Stimulated activated naive B cell treated with anti-CD40 and anti-IgM and Interleukin-4, amounts not matched to agents 10 μg/mL and 1 μg/mL and 100 μg/mL, for 72 hours (primary cell): ENCODE data around the gene ATP6V1E1.
A peak's percentile ranks its signal among the peaks of the same experiment; 100 is the strongest.

Experiments
- ATAC-seq, 2 donors: fragments of 150-1000 bp; cut with Tn5 transposase; replicated peaks; 2 replicates each; pipeline ENCODE4 v1.10.0; 2021; ENCODE audit warnings: moderate library complexity in 1 of 2
- DNase-seq: peaks from one replicate; pipeline ENCODE4 v3.0.0; 2021
- H3K27ac Mint-ChIP-seq: one replicate; pipeline ENCODE4 v1.8.0; 2022; ENCODE audit warnings: mild to moderate bottlenecking, mixed read lengths
- H3K27me3 Mint-ChIP-seq, 2 donors: one replicate each; pipeline ENCODE4 v1.8.0; 2022; ENCODE audit warnings: mixed read lengths in 2 of 2
- H3K36me3 Mint-ChIP-seq, 2 donors: one replicate each; pipeline ENCODE4 v1.8.0; 2022; ENCODE audit warnings: mixed read lengths in 2 of 2, mild to moderate bottlenecking in 1 of 2
- H3K4me1 Mint-ChIP-seq, 2 donors: one replicate each; pipeline ENCODE4 v1.8.0; 2022; ENCODE audit warnings: mixed read lengths in 2 of 2, mild to moderate bottlenecking in 1 of 2
- H3K4me3 Mint-ChIP-seq, 2 donors: one replicate each; pipeline ENCODE4 v1.8.0; 2022; ENCODE audit warnings: mild to moderate bottlenecking in 2 of 2, mixed read lengths in 2 of 2, moderate library complexity in 1 of 2
- H3K9me3 Mint-ChIP-seq, 2 donors: one replicate each; pipeline ENCODE4 v1.8.0; 2022; ENCODE audit warnings: mixed read lengths in 2 of 2, mild to moderate bottlenecking in 1 of 2

The ATP6V1E1 gene

DNA sequence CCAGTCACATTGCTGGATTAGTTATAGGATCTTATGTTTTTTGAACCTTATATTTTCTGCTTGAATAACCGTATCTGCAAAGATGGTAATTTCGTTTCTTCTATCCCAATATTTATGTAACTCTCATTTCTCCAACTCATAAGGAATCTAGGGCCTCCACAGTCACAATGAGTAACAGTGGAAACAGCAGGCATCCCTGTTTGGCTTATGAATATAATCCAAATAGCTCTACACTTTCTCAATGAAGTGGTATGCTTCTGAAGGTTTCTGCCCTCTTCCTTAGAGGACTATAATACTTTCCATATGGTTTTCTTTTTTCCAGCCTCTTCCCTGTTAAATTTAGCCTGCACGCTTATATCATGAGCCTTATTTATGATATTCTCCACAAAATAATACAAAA is 16.5 kb downstream of the ATP6V1E1 start:
- Mint-ChIP-seq H3K27ac (no peak overlapping the region), H3K36me3 (peaks cover 19 to 46% of the 10 kb centered on the region in 2 donors)

DNA sequence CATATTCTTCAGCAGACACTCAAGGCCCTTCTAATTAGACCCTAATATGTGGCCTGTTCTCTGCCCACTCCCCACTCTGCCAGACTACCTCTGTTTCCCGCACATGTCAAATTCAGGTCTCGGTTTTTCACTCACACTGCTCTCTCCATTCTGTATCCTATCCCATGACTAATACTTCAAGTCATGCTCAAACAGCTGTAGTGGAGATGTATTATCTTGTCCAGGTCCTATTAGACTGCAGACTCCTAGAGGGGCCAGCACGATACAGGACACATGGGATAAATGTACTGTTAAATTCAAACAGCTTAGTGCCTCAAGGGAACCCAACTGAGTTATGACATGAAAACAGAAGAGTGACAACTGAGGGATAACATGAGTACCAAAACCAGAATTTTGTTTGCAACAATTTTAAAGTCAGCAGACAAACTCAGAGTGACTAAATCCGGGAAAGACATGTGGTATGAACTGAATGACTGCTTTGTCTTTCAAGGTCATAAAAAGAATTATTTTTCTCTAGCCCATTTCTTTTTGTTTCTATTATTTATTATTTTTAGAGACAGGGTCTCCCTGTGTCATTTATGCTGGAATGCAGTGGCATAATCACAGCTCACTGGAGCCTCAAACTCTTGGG is 20.5 kb downstream of the ATP6V1E1 start:
- ATAC-seq: no peak
- Mint-ChIP-seq H3K9me3 (no peaks in the 10 kb centered on the region), H3K27me3 (no peaks in the 10 kb centered on the region), H3K27ac (no peak overlapping the region), H3K4me3 (no peak overlapping the region), H3K36me3 (peaks cover 13 to 36% of the 10 kb centered on the region in 2 donors), H3K4me1 (no peaks in the 10 kb centered on the region)
- DNase-seq: no peak

More for the DNA sequence above, 16.5 kb downstream of the ATP6V1E1 start:
- Mint-ChIP-seq H3K4me3 (no peak overlapping the region), H3K9me3 (no peaks in the 10 kb centered on the region), H3K4me1 (no peaks in the 10 kb centered on the region), H3K27me3 (no peaks in the 10 kb centered on the region)
- no peak for ATAC-seq
- DNase-seq: no peak

DNA sequence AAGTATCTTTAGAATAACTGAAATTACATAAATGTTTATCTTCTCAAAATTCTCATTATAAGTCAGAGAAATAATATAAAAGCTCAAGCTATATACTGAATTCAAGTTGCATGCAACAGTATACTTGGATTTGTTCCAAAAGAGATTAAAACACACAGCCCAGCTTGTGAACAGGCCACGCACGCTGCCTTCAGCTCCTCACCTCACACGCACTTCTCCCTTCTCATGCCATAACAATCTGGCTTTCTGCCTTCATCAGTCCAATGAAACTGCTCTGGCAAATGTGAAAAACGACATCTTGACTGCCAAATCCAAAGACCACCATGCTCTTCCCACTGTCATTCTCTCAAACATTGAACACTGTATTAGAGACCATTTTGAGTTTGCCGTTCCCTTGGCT is 22.1 kb downstream of the ATP6V1E1 start:
- Mint-ChIP-seq H3K4me1 (no peaks in the 10 kb centered on the region), H3K36me3 (peaks cover 10 to 23% of the 10 kb centered on the region in 2 donors), H3K27ac (no peak overlapping the region), H3K4me3 (no peak overlapping the region), H3K27me3 (no peaks in the 10 kb centered on the region), H3K9me3 (no peaks in the 10 kb centered on the region)
- no peak for ATAC-seq
- no peak for DNase-seq

DNA sequence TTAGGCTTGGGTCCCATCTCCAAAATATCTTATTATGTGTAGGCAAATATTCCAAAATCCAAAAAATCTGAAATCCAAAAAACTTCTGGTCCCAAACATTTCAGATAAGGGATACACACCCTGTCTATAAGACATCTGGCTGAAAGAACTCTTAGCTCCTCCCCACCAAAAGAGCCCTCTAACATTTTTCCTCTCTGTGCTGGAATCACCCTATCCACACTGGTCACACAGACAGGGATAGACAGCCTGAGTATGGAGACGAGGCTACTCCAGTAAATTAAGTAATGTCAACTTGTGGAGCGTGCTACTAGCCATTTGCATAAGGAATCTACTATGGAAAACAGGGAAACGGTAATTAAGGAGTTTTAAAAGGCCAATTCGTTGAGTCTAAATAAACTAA is 24.9 kb downstream of the ATP6V1E1 start:
- Mint-ChIP-seq H3K9me3 (no peaks in the 10 kb centered on the region), H3K4me1 (no peaks in the 10 kb centered on the region), H3K27ac (no peak overlapping the region), H3K36me3 (peaks cover 21 to 32% of the 10 kb centered on the region in 2 donors), H3K4me3 (no peak overlapping the region), H3K27me3 (no peaks in the 10 kb centered on the region)
- ATAC-seq (no peak), DNase-seq (no peak)

DNA sequence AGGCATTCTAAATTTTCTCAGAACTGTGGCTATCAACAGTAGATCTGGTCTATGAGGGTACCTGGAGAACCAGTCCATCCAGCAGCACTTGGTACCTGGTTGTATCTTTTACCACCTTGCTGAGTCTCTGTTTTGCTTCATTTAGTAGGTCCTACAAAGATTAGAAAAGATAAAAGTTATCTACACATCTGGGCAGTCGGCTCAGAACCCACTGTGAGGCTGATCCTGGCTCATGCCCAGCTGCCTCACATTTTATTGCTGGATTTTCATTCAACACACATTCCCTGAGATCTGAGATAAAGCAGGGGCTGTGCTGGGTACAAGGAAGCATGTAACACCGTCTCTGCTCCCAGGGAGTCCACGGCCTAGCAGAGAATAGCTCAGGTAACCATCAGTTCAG is 27.5 kb downstream of the ATP6V1E1 start:
- Mint-ChIP-seq H3K27me3 (no peaks in the 10 kb centered on the region), H3K9me3 (peaks cover 0 to 2% of the 10 kb centered on the region in 2 donors), H3K4me1 (peaks cover 6 to 8% of the 10 kb centered on the region in 2 donors), H3K27ac (no peak overlapping the region), H3K36me3 (peaks cover 42 to 54% of the 10 kb centered on the region in 2 donors), H3K4me3 (no peak overlapping the region)
- DNase-seq (no peak), ATAC-seq (no peak)

DNA sequence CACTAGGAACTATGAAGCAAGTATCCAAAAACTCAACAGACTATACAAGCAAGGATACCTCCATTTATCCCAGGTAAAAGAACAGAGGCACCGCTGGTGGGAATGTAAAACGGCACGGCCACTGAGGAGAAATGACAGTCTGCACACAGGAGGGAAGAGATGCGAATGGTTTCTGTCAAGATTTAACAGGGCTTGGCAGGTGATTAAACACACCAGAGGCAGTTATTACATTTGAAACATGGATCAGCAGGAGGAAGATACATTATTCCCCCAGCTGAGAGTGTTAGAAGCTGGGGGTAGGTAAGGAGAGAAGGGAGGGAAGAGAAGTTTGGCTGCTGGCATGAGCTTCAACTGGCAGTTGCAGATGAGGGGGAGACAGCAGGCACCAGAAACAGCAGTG is 30.2 kb downstream of the ATP6V1E1 start:
- DNase-seq (no peak), ATAC-seq (no peak)
- peaks cover 0 to 2% of the 10 kb centered on the region in 2 donors for H3K9me3 Mint-ChIP-seq
- H3K27ac Mint-ChIP-seq: no peak overlapping the region
- H3K36me3 Mint-ChIP-seq: peaks cover 55 to 71% of the 10 kb centered on the region in 2 donors
- H3K27me3 Mint-ChIP-seq: no peaks in the 10 kb centered on the region
- peaks cover 21 to 28% of the 10 kb centered on the region in 2 donors for H3K4me1 Mint-ChIP-seq
- H3K4me3 Mint-ChIP-seq: no peak overlapping the region

DNA sequence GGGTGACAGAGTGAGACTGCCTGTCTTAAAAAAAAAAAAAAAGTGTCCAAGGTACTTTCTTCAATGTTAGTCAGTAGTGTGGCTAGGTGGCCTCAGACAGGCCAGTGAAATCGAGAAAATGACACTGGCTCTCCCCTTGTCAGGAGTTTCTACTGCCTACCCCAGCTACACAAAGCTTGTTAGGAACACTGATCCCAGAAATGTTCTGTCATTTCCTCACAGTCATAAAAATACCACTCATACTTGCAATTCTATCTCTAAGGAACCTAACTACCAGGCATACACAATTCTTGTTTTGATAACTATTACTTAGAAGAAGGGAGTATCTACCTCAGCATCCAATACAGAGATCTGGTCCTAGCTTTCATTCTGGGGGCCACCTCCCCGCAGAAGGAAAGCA is 31.3 kb downstream of the ATP6V1E1 start:
- DNase-seq (no peak), ATAC-seq (no peak)
- Mint-ChIP-seq H3K9me3 (peaks cover 0 to 2% of the 10 kb centered on the region in 2 donors), H3K4me3 (no peak overlapping the region), H3K4me1 (peaks cover 21 to 28% of the 10 kb centered on the region in 2 donors), H3K27me3 (no peaks in the 10 kb centered on the region), H3K27ac (no peak overlapping the region), H3K36me3 (peaks cover 63 to 79% of the 10 kb centered on the region in 2 donors)

DNA sequence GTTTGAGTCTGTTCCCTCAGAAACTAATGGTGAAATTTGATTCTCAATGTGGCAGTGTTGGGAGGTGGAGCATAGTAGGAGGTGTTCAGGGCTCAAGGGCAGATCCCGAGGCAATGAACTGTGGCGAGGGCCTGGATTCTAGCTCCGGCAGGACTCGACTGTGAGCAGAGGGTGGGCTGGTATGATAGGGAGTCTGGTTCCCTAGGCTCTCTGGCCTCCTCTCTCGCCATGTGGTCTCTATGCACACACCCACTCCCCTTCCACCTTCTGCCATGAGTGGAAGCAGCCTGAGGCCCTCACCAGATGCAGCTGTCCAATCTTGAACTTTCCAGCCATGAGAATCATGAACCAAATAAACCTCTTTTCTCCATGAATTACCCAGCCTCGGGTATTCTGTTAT is 32.3 kb downstream of the ATP6V1E1 start:
- Mint-ChIP-seq H3K4me3 (peak overlapping the region in 1 of 2 donors; percentile 29), H3K27me3 (no peaks in the 10 kb centered on the region), H3K9me3 (peaks cover 0 to 2% of the 10 kb centered on the region in 2 donors), H3K27ac (peak overlapping the region; percentile 65), H3K4me1 (peaks cover 21 to 28% of the 10 kb centered on the region in 2 donors), H3K36me3 (peaks cover 69 to 87% of the 10 kb centered on the region in 2 donors)
- DNase-seq (no peak), ATAC-seq (no peak)

DNA sequence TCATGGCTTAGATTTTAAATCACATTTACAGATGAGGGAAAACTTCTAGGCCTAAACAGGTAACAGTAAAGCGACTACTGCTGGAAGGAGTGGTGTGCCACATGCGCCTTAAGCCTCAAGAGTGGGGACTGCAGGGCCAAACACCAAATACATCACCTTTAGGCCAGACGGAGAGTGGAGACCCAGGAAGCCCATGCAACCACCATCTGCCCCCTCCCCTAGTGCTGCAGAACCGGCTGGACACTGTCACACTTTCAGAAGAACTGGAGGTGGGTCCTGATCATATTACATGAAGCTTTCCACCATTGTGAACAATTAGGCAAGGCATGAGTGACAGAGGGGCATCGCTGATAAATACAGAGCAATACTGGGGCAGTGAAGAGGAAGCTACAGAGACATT is 36.3 kb downstream of the ATP6V1E1 start:
- Mint-ChIP-seq H3K27ac (no peak overlapping the region), H3K36me3 (peaks cover 63 to 74% of the 10 kb centered on the region in 2 donors), H3K27me3 (no peaks in the 10 kb centered on the region), H3K9me3 (peaks cover 0 to 2% of the 10 kb centered on the region in 2 donors), H3K4me1 (peaks cover 21 to 28% of the 10 kb centered on the region in 2 donors), H3K4me3 (no peak overlapping the region)
- ATAC-seq (no peak), DNase-seq (no peak)

DNA sequence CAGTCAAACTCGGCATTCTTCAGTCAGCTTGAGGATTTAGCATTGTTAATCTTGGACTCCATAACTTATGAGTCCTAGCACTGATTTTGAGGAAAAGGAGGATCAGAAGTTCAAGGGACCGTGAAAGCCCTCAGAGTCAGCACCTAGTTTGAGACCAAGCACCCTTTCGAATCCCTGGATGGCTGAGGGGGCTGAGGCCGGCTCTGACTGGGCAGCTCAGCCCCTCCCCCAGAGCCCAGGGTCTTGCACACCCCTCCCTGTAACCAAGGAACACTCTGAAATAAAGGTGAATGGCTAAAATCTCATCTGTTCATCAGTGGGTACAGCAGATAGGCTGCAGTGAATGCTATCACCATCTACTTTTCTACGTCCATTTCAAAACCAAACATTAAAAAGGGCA is 38.0 kb downstream of the ATP6V1E1 start:
- Mint-ChIP-seq H3K4me3 (no peak overlapping the region), H3K9me3 (no peaks in the 10 kb centered on the region), H3K27ac (no peak overlapping the region), H3K36me3 (peaks cover 52 to 60% of the 10 kb centered on the region in 2 donors), H3K27me3 (no peaks in the 10 kb centered on the region), H3K4me1 (peaks cover 14 to 15% of the 10 kb centered on the region in 2 donors)
- no peak for ATAC-seq
- no peak for DNase-seq

DNA sequence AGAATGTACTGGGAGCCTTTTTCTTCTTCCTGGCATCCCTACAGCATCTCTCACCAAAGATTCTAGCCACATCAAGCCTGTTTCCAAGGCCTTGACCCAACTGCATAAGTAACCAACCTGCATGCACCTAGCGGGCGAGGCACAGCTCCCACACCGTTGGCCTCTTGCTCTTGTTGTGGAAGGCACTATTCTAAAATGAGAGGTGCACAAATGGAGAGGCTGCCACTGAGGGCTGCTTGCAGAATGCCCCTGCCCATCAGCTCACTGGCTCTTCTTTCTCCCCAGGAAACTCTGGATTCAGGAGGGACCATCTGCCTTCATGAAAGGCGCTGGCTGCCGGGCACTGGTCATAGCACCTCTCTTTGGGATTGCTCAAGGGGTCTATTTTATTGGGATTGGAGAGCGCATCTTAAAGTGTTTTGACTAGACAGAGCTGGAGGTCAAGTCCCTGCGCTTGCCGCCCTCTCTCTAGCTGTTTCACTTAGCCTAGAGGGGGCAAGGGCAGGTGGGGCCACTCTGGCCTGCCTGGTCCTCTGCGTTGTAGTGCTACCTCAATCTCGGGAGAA is 38.7 kb downstream of the ATP6V1E1 start:
- H3K4me1 Mint-ChIP-seq: peaks cover 7 to 8% of the 10 kb centered on the region in 2 donors
- H3K4me3 Mint-ChIP-seq: no peak overlapping the region
- peaks cover 47 to 53% of the 10 kb centered on the region in 2 donors for H3K36me3 Mint-ChIP-seq
- no peak for DNase-seq
- peak overlapping the region; percentile 69 for H3K27ac Mint-ChIP-seq
- no peaks in the 10 kb centered on the region for H3K27me3 Mint-ChIP-seq
- no peaks in the 10 kb centered on the region for H3K9me3 Mint-ChIP-seq
- no peak for ATAC-seq

DNA sequence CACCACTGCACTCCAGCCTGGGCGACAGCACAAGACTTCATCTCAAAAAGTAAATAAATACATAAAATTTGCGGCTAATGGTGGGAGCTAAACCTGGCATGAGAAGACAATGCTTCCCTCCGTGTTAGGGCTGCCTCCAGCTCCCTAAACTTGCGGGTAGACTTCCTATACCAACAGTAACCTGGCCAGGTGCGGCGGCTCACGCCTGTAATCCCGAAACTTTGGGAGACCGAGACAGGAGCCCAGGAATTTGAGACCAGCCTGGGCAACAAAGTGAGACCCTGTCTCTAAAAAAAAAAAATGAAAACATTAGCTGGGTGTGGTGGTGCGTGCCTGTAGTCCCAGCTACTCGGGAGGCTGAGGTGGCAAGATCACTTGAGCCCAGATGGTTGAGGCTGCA is 39.9 kb downstream of the ATP6V1E1 start:
- no peaks in the 10 kb centered on the region for H3K9me3 Mint-ChIP-seq
- ATAC-seq (no peak), DNase-seq (no peak)
- no peaks in the 10 kb centered on the region for H3K4me1 Mint-ChIP-seq
- H3K4me3 Mint-ChIP-seq: no peak overlapping the region
- H3K27ac Mint-ChIP-seq: no peak overlapping the region
- H3K36me3 Mint-ChIP-seq: peaks cover 41 to 43% of the 10 kb centered on the region in 2 donors
- H3K27me3 Mint-ChIP-seq: no peaks in the 10 kb centered on the region

DNA sequence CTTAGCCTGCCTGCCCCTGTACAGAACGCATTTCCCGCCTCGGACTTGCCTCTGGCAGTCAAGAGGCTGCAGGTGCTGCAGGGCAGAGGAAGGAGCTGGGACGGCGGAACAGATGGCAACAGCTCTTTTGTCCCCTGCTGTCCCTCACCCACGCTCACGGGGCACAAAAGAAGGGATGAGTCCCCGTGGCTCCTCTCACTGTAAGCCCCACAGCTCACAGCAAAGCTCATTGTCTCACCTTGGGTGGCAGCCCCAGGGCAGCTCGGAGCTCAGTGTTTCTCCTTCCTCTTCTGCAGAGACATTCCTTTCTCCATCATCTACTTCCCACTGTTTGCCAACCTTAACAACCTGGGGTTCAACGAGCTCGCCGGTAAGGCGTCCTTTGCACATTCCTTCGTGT is 40.9 kb downstream of the ATP6V1E1 start:
- ATAC-seq (no peak), DNase-seq (no peak)
- Mint-ChIP-seq H3K36me3 (peaks cover 34 to 35% of the 10 kb centered on the region in 2 donors), H3K27ac (peak overlapping the region; percentile 10), H3K4me1 (no peaks in the 10 kb centered on the region), H3K27me3 (no peaks in the 10 kb centered on the region), H3K4me3 (no peak overlapping the region), H3K9me3 (no peaks in the 10 kb centered on the region)

DNA sequence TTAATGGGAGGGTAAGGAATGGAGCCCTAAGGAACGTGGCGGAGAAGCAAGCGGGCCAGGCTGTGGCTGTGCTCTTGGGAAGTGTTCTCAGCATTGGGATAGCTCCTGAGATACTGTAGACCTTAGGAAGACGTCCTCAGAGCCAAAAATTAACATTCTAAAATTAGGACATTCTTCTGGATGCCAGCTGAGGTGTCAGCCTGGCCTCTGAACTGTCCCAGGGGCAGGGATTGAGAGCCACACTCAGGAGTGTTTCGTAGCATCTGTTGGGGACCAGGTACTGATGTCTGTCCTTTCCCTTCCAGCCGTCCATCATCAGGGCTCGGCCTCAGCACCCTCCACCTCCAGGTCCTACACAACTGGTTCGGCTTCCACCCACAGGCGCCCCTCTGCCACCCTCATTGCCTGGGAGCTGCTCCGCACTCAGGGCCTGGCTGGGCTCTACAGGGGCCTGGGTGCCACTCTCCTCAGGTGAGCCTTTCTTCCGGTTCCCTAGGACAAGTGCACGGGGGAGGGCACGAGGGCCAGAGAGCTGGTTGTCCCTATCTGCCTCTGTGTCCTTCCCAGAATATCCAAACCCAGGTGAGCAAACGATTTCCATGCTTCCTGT is 41.6 kb downstream of the ATP6V1E1 start:
- DNase-seq (no peak), ATAC-seq (no peak)
- peaks cover 28 to 30% of the 10 kb centered on the region in 2 donors for H3K36me3 Mint-ChIP-seq
- no peak overlapping the region for H3K27ac Mint-ChIP-seq
- H3K9me3 Mint-ChIP-seq: no peaks in the 10 kb centered on the region
- H3K27me3 Mint-ChIP-seq: peaks cover 0 to 6% of the 10 kb centered on the region in 2 donors
- no peak overlapping the region for H3K4me3 Mint-ChIP-seq
- no peaks in the 10 kb centered on the region for H3K4me1 Mint-ChIP-seq

DNA sequence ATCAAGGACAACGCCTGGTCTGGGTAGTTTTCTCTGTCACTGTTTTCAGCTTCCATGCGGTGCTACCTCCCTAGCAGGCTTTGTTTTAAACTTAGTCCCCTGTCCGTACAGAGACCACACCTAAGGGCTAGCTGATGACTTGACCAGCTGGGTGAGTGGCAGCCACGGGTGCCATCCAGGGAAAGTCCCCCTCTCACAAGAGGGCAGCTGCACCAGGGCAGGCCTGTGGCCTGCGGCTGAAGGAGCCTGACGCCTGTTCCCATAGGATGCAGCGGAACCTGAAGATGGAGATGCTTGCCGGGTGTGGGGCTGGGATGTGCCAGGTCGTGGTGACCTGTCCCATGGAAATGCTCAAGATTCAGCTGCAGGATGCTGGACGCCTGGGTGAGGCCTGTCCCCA is 45.4 kb downstream of the ATP6V1E1 start:
- H3K9me3 Mint-ChIP-seq: no peaks in the 10 kb centered on the region
- H3K4me1 Mint-ChIP-seq: no peaks in the 10 kb centered on the region

More for the DNA sequence above, 45.4 kb downstream of the ATP6V1E1 start:
- no peak overlapping the region for H3K4me3 Mint-ChIP-seq
- no peak for DNase-seq
- peaks cover 0 to 10% of the 10 kb centered on the region in 2 donors for H3K27me3 Mint-ChIP-seq
- H3K27ac Mint-ChIP-seq: no peak overlapping the region
- H3K36me3 Mint-ChIP-seq: peaks cover 4% of the 10 kb centered on the region in 2 donors
- ATAC-seq: no peak
